OCI-LY7 (cell line): ENCODE results near the gene PDZD2.

Experiments
- EZH2phosphoT487 ChIP-seq: fragments of 200-600 bp; sonication (generic); IDR thresholded peaks from 2 replicates; pipeline ENCODE4 v1.6.1; 2018; ENCODE audit warnings: low read depth, borderline replicate concordance, mild to moderate bottlenecking, mixed run types, antibody characterized with exemption, low read length, moderate library complexity, mixed read lengths
- TF ChIP-seq, protein P1 (sequence below): fragments of 200-600 bp; sonication (generic); conservative IDR thresholded peaks from 2 replicates; pipeline ENCODE4 v1.5.1; 2014; ENCODE audit warnings: mild to moderate bottlenecking, antibody characterized with exemption, low read length, moderate library complexity, mixed read lengths

DNA sequence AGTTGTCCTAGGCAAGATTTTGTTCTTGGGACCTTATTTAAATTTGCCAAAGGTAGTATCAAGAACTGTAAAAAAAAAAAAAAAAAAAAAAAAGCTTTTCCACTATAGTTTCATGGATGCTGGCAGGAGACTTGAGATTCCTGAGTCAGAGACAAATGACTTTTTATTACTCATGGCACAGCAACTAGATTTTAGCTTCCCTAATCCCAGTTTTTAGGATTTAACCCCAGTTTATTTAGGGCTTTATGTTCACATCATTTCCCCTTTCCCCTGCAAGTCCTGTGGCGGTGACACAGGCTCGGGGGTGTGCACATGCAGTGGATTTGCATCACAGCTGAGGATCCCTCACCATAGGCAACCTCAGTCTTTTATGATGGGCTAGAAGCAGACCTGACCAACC lies 390.3 kb downstream of the PDZD2 start:
- TF ChIP-seq, protein P1, sequence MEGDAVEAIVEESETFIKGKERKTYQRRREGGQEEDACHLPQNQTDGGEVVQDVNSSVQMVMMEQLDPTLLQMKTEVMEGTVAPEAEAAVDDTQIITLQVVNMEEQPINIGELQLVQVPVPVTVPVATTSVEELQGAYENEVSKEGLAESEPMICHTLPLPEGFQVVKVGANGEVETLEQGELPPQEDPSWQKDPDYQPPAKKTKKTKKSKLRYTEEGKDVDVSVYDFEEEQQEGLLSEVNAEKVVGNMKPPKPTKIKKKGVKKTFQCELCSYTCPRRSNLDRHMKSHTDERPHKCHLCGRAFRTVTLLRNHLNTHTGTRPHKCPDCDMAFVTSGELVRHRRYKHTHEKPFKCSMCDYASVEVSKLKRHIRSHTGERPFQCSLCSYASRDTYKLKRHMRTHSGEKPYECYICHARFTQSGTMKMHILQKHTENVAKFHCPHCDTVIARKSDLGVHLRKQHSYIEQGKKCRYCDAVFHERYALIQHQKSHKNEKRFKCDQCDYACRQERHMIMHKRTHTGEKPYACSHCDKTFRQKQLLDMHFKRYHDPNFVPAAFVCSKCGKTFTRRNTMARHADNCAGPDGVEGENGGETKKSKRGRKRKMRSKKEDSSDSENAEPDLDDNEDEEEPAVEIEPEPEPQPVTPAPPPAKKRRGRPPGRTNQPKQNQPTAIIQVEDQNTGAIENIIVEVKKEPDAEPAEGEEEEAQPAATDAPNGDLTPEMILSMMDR: no peak
- TF ChIP-seq EZH2phosphoT487: no peak
